ENCODE results near the gene MOSPD2. TPM values are rescaled to one million over a fixed set of nuclear protein-coding genes. Genes with fewer than 3 reads are reported as not detected.

Gene MOSPD2
- total RNA-seq, 1 donor from 2014 or later: 18.8 TPM

- Mint-ChIP-seq H3K9me3 (ENCODE audit: unreplicated experiment) (peaks cover 6% of the 10 kb centered on the region), H3K36me3 (ENCODE audit: unreplicated experiment) (no peaks in the 10 kb centered on the region), H3K27ac (ENCODE audit: unreplicated experiment) (peak overlapping the region; percentile 41), H3K4me3 (ENCODE audit: unreplicated experiment) (no peak overlapping the region), H3K27me3 (ENCODE audit: unreplicated experiment) (no peaks in the 10 kb centered on the region), H3K4me1 (ENCODE audit: unreplicated experiment) (peaks cover 13% of the 10 kb centered on the region)
- no peak for DNase-seq (ENCODE audit: extremely low spot score, unreplicated experiment)
- peak; percentile 32 for TF ChIP-seq CTCF (IDR thresholded peaks at IDR 0.05)
Measured at GRCh38 chrX:14964500-14964899, 91.3 kb downstream of the MOSPD2 start.

Other genes with a start within 250 kb of the MOSPD2 start
- gene FANCB, start 352 bp upstream of the MOSPD2 start, total RNA-seq: 2.9 and 4.2 TPM in 2 replicates

Data from osteocyte (in vitro differentiated cells).